NCI-H2196 (cell line): ENCODE data around the gene GTPBP6.

ENCODE experiments used
- DNase-seq: peaks from one replicate; lab custom pipeline; 2025; ENCODE audit not compliant: unreplicated experiment; lab: John Stamatoyannopoulos, UW

Gene GTPBP6

GRCh38 chrX:318739-319578 lies at the start of gene GTPBP6:
GTPBP6 (minus strand) TSS chrX:318796; CDS start chrX:318787, 9 bp downstream.
- DNase-seq = no peak

- DNase-seq = no peak
Measured at GRCh38 chrX:367866-368265, 49.3 kb upstream of the GTPBP6 start.

- no peak for DNase-seq
Measured at GRCh38 chrX:367349-367748, 48.8 kb upstream of the GTPBP6 start.

- no peak for DNase-seq
Measured at GRCh38 chrX:363621-364375, 45.2 kb upstream of the GTPBP6 start.

GRCh38 chrX:362937-363620 lies 44.5 kb upstream of the GTPBP6 start:
- no peak for DNase-seq

GRCh38 chrX:362351-362750 lies 43.8 kb upstream of the GTPBP6 start:
- DNase-seq = no peak

GRCh38 chrX:361231-362145 lies 42.9 kb upstream of the GTPBP6 start:
- no peak for DNase-seq

GRCh38 chrX:360496-361150 lies 42.0 kb upstream of the GTPBP6 start:
- DNase-seq = no peak

GRCh38 chrX:358651-359143 lies 40.1 kb upstream of the GTPBP6 start:
- DNase-seq = no peak

GRCh38 chrX:357693-358471 lies 39.3 kb upstream of the GTPBP6 start:
- DNase-seq = no peak

- DNase-seq = no peak
Measured at GRCh38 chrX:357035-357692, 38.6 kb upstream of the GTPBP6 start.

GRCh38 chrX:356385-357034 lies 37.9 kb upstream of the GTPBP6 start:
- DNase-seq = no peak

GRCh38 chrX:355329-356050 lies 36.9 kb upstream of the GTPBP6 start:
- DNase-seq = no peak

- DNase-seq = no peak
Measured at GRCh38 chrX:353566-354535, 35.3 kb upstream of the GTPBP6 start.

- no peak for DNase-seq
Measured at GRCh38 chrX:352582-353314, 34.2 kb upstream of the GTPBP6 start.

- DNase-seq = no peak
Measured at GRCh38 chrX:352181-352580, 33.6 kb upstream of the GTPBP6 start.
